ENCODE results near the gene MRPS12.
"Not testable (repeated sequence)": the region's sequence is repeated elsewhere in the genome, so short reads cannot be mapped to it uniquely, and the experiment has no call there.

The MRPS12 gene

DNA sequence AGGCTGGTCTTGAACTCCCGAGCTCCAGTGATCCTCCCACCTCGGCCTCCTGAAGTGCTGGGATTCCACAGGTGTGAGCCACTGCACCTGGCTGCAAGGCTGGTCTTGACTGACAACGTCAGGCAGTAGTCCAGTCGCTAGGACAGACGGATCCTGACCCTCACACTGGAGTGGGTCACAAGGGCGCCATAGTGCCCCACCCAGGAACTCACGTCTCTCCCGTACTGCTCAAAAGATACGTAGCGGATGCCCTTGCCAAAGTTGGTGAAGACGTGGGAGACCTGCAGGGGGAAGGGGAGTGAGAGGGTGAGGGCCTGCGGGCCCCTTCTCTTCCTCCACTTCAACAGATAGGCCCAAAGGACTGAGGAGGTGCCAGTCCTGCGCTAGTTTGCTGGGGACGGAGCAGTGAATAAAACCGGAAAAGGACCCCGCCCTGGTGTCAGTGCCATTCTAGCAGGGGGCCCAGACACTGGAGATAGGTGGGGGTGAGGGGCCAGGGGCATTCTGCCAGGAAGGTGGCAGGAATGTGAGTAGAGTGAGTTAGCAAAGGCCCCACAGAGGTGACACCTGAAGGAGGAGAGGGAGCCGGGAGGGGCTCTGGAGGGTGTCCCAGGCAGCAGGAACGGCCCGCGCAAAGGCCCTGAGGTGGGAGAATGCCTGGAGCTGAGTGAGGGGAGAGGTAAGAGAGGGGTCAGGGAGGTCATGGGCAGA, 11.9 kb downstream of the MRPS12 start:
- no peak for DNase-seq

DNA sequence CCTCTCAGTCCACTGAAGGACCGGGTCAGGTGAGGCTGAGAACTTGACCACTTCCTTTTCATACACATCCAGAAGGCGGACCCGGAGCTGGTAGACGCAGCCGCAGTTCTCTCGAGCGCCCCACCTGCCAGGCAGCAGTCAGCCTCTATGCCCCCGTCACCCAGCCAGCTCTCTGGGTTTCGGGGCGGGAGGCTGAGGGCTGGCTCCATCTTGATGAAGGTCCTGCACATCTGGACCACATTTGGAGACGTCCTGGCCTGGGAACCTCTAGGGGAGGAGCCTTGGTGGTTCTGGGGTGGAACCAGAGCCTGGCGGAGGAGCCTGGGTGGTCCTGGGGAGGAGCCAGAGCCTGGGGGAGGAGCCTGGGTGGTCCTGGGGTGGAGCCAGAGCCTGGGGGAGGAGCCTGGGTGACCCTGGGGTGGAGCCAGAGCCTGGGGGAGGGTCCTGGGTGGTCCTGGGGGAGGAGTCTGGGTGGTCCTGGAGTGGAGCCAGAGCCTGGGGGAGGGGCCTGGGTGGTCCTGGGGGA, 14.3 kb downstream of the MRPS12 start:
- no peak for DNase-seq

DNA sequence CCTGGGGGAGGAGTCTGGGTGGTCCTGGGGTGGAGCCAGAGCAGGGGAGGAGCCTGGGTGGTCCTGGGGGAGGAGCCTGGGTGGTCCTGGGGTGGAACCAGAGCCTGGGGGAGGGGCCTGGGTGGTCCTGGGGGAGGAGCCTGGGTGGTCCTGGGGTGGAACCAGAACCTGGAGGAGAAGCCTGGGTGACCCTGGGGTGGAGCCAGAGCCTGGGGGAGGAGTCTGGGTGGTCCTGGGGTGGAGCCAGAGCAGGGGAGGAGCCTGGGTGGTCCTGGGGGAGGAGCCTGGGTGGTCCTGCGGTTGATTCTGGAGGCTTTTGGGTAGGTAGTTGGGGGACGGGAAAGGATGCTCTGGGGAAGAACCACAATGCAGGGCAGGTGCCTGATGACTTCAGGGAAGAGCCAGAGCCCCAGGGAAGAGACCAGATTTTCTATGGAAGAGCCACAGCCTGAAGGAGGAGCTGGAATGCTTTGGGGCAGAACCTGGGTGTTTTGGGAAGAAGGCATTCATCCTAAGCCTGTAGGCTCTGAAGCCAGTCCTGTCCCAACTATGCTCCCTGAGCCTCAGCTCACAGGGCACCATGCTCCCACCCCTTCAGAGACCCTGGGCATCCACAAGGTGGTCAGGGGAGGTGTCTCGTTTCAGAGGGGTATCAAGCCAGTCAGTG, 15.0 kb downstream of the MRPS12 start:
- DNase-seq = no peak

DNA sequence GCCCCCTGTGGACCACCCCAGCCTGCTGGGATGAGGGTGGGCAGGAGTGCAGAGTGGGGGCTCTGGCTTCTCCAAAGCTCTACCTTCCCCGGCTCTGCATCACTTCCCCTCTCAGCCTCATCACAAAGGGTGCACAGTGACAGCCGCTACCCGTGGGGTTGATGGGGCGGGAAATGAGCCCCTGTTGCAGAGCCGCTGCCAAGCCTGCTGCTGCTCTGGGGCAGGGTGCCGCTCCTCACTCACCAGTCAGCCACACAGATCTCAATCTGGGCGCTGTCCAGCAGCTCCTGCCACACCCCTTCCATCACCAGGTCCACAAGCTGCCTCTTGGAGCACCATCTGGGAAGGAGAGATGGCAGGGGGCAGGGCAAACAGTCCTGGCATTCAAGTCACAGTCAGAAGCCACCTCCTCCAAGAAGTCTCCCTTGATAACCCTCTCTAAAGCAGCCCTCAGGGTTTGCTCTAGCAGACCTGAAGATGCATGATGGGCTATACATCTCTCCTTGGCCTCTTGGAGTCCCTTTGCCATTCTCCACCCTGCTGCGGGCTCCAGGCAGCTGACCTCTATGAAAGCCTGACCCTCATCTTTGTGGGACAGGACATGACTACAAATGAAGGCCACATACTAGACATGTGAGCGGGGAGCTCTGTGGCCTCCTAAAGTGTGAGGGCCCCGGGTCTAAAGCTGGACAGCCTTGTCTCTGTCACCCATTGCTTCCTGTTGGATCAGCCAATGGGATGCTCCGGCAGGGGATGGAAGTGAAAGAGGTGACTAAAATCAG, 15.7 kb downstream of the MRPS12 start:
- no peak for DNase-seq

DNA sequence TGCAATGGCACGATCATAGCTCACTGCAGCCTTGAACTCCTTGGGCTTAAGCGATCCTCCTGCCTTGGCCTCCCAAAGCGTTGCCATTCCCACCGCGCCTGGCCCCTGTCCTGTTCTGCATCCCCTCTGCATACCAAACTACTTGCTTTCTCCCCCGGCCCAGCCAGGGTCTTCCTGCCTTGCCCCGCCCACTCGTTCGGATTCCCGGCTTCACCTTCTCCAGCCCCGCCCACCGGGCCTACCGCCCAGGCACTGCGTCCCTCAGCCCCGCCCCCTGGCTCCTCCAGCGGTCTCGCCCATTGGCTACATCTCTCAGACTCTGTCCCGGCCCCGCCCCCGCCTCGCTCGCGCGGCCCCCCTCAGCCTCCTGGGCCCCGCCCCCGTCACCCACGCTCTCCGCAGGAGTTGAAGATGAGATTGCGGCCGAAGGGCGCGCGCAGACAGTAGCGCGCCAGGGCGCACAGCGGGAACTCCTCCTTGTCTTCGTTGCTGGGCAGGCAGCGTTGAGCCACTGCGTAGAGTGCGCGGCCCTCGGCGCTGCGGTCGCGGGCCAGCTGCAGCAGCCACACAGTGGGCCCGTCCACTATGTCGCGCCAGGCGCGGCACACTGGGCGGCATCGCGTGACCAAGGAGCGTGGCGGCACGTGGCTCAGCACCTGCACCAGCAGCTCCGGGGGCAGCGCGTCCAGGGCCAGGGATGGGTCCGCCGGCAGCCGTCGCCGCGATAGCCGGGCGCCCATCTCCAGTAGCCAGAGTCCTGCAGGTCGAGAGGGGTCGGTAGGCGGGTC, 19.0 kb downstream of the MRPS12 start:
- no peak for DNase-seq

DNA sequence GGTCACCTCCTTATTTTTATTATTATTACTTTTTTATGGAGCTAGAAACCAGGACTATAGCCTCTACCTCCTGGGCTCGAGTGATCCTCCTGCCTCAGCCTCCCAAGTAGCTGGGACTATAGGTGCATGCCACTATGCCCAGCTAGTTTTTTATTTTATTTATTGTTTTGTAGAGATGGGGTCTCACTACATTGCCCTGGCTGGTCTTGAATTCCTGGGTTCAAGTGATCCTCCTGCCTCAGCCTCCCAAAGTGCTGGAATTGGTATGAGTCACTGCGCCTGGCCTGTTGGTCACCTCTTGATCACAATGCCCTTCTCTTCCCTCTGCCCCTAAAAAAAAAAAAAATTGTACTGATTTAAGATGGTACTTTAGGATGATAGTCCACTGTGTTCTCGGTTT, 20.4 kb downstream of the MRPS12 start:
- DNase-seq = no peak

DNA sequence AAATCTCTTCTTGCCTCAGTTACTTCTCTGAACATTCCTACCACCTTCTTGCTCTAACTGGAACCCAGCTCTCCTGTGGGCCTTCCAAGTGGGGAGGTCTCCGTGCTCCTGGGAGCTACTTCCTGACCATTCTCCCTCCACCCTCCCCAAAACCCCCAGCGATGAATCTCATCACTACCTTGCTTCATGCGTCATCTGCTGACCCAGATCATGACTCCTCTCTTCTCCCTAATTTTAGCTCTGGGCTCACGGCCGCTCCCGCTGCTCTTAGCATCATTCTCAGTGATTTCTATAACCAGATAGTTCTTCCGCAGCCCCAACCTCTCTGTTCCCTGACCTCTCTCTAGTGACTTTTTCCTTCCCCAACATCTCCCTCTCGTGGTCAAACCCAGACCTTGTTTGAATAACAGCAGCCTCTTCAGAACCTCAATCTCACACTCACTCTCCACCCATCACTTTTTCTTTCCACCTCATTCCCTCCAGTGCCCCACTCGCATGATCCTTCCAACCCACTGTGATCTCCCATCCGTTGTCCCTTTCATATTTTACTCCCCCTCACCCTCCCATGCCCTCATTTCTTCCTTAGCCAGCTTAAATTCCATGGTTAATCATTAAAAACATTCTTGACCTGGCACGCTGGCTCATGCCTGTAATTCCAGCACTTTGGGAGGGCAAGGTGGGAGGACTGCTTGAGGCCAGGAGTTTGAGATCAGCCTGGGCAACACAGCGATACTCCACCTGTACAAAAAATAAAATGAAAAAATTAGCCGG, 21.8 kb downstream of the MRPS12 start:
- no peak for DNase-seq

DNA sequence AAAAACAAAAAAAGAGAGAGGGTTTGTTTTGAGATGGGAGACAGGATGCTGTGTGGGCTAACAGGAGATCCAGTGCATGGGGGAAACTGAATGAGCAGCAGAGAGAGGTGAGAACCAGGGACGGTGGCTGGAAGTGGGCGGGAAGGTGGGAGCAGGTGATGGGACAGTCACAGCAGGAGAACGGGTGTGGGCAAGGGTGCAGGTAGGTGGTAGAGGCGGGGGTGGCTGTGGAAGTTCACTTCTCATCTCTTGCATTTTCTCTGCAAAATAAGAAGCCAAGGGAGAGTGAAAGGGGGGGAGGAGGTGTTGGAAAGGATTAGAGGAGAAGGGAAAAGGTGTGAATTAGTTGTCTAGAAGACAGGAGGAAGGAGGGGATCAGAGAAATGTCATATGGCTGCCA, 22.9 kb downstream of the MRPS12 start:
- DNase-seq = no peak

DNA sequence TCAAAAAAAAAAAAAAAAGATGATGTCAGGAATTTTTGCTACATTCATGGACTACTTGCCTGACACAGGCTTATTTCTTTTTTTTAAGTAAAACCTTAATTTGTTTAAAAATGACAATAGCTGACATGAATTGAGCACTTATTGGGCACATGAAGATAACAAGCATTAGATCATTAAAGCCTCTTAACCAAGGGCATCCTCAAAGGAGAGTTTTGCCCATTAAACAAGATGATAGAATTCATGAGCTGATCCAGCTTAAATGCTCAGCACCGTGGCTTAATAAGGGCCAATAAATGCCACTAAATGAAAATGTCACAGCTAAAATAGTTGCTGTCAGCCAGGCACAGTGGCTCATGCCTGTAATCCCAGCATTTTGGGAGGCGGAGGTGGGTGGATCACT, 25.5 kb downstream of the MRPS12 start:
- DNase-seq = no peak

DNA sequence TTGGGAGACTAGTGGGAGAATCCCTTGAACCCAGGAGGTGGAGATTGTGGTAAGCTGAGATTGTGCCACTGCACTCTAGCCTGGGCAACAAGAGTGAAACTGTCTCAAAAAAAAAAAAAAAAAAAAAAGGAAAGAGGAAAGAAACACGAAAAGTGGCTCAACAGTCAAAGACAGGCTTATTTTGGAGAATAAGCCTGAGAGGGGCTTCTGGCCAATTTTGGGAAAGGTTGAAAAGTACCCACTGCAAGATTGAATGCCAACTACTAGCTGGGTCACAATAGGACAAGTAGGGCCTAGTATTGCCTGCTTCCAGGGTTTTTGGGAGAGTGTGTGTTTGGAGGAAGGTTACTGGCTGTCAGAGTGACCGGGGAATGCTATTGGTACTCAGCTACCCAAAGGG, 27.6 kb downstream of the MRPS12 start:
- DNase-seq = no peak

DNA sequence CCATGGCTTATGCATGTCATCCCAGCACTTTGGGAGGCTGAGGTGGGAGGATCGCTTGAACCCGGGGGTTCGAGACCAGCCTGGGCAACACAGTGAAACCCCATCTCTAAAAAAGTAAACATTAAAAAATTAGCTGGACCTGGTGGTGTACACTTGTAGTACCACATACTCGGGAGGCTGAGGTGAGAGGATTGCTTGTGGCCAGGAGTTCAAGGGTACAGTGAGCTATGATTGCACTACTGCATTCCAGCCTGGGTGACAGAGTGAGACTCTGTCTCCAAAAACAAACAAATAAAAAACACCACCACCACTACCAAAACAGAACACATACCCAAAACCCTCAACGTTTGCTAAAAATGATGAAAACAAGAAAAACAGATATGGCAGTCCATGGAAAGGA, 28.9 kb downstream of the MRPS12 start:
- no peak for DNase-seq

DNA sequence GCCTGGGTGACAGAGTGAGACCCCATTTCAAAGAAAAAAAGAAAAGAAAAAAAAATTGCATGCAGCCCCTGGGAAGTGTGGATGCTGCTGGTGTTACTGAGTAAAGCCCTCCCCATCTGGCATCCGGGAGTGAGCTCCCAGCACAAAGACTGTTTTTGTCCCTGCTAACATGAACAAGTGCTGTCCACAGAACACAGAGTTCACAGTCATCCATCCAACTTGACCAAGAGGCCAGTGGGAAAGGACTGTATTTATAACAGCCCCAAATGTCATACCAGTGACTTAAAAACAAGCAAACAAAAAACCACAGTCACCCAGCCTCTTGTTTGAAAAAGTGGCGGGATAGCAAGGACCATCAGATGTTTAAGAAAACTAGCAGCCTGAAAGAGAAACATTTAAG, 34.0 kb downstream of the MRPS12 start:
- no peak for DNase-seq

DNA sequence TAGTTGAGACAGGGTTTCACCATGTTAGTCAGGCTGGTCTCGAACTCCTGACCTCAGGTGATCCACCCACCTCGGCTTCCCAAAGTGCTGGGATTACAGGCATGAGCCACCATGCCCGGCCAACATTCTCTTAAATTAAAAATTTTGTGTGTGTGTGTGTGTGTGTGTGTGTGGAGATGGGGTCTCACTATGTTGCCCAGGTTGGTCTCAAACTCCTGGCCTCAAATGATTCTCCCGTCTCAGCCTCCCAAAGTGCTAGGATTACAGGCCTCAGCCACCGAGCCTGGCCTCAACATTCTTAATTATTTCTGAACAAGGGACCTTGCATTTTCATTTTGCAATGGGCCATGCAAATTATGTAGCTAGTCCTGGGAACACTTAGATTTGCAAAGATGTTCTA, 35.4 kb downstream of the MRPS12 start:
- not testable (repeated sequence) for DNase-seq

DNA sequence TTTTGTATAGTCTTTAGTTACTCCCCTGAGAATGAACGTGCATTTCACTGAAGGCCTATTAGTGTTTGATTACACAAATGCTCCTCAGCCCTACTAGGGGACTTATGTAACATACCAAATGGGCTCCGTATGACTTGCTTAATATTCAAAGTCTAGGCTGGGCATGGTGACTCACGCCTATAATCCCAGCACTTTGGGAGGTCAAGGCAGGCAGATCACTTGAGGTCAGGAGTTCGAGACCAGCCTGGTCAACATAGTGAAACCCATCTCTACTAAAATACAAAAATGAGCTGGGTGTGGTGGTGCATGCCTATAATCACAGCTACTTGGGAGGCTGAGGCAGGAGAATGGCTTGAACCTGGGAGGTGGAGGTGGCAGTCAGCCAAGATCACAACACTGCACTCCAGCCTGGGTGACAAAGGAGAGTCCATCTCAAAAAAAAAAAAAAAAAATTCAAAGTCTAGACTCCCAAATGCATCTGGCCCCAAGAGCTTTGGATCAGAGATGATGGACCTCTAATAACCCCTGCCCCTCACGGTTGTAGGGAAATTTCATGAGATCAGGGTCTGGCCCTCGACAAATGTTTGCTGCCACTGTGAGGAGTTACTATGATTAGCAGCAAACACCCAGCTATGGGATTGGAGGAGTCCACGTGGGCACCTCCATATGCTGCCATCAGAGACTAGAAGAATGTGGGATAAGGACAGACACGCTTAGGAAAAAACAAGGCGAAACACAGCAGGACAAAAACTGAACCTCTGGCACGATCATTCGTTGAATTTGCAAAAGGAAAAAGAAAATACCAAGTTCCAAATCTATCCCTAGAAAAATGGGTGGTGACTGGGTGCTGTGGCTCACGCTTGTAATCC, 40.2 kb downstream of the MRPS12 start:
- peak; percentile 65 for DNase-seq

DNA sequence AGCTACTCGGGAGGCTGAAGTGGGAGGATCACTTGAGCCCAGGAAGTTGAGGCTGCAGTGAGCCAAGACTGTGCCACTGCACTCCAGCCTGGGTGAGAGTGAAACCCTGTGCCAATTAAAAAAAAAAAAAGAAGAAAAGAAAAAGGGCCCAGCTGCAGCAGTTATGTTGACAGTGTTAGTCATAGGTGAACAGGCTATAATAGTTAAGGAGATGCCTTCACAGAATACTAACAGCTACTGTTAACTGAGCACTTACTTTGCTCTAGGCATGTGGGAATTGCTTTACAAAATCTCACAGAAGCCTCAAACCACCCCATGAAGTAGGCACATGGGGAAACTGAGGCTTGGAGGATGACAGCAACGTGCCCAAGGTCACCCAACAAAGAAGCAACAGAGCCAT, 40.9 kb downstream of the MRPS12 start:
- DNase-seq = peak; percentile 28

DNA sequence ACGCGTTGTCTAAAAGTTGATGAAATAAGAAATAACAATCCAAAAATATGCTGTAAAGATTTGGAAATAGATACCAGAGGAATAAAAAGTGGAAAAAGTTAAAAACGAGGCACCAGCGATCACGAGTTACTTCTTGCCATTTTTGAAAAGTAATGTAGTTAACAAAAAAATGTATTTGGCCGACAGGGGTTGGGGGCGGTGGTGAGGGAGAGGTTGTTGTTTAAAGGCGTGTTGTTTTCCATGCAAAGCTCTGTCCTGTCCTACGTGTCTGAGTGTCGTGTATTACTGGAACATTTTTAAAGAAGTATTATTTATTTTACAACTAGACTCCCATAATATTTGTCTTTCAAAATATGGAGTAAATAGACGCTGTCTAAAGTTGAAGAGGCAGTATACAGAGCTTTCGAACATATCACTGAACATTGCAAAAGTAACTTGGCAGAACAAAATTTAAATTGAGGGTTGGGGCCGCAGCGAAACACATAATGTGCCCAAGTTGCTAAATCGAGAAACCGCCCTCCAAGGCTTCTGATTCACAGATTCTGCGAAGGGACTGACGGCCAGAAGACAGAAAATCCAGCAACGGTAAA, 44.0 kb downstream of the MRPS12 start:
- no peak for DNase-seq

DNA sequence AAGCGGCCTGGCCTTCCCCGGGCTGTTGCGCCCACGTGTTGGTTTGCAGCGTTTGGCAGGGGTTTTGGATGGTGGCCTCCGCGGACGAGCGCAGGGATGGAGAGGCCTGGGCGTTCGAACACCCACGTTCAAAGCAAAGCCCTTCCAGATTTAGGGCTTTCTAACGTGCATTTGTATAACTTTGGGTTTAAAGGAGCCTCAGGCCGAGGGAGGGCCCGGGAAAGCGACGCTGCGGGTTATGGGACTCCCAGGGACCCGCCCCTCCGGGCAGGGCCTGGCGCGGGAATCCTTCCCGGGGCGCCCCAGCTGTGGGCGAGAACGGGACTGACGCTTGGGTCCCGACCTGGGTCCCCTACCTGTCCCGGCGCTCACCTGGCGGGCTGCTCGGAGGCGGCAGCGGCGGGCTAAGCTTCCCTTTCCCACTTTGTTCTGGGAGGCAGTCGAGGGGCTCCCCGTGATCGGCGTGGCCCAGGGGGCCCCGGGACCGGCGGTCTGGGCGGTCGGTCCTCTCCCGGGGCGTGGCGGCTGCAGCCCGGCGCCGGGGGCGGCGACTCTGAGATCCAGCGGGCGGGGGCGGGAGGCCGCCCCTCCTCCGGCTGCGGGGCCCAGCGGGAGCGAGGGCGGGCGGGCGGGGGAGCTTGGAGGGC, 44.6 kb downstream of the MRPS12 start, which contains the start of gene FBXO17:
Gene FBXO17 (minus strand): TSS at position 529 of the 647 bp plus-strand sequence. CDS start 25,423 bp downstream, outside the sequence.
- peak; percentile 69 for DNase-seq

DNA sequence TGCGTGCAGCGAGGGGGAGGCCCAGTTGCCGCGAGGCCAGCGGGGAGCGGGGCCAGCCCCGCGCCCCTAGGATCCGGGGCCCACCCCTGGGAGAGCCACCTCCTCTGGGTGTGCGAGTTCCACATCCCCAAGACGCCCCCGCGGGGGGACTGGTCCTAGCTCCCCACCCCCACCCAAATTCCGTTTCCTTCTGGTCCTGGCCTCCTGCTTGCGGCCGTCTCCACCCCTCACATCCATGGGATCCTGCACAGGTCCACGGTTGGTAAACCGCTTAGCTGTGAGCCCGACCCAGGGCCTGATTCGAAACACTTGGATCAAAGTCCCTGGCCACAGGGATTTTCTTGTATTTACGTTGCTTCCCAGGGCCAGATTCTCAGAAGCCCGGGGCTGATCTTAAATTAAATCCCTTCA, 45.1 kb downstream of the MRPS12 start:
- DNase-seq = peak; percentile 41

DNA sequence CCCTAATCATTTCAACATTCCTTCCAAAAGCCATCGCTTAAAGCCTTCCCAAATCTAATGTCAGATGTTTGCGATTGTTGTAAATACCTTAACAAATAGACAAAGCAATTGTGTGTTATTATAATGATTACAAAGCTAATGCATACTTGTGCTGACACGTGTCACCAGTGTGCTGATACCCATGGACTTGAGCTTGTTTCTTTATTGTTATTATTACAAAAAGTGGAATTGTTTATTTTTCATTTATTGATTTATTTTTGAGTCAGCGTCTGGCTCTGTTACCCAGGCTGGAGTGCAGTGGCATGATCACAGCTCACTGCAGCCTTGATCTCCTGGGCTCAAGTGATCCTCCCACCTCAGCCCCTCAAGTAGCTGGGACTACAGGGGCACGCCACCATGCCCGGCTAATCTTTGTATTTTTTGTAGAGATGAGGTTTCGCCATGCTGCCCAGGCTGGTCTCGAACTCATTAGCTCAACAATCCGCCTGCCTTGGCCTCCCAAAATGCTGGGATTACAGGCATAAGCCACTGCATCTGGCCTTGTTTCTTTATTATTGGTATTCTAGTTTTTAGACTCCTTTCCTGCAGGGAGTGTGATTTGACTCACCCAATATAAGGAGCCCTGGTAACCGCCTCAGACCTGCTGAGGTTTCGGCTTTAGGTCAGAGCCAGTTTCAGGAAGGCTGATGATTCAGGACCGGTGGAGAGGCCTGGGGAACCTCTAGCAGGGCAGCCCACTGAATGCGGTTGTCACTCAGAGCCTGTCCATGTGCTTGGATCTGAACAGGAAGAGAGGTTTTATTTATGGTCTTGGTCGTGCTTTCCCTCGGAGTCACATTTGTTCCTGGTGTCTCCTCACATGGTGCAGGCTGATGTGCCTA, 46.9 kb downstream of the MRPS12 start:
- no peak for DNase-seq

Measured in HCEC 1CT (cell line).